BLaER1 (cell line): ENCODE measurements around the gene LRRC9.
"Not testable (repeated sequence)": the region's sequence is repeated elsewhere in the genome, so short reads cannot be mapped to it uniquely, and the experiment has no call there.

Experiments
- H3K27ac ChIP-seq: shearing (Covaris generic); formaldehyde crosslinking; 2 replicates; pipeline ENCODE4 v1.8.1; 2022
- H3K27me3 ChIP-seq: shearing (Covaris generic); formaldehyde crosslinking; 2 replicates; pipeline ENCODE4 v1.8.1; 2022
- H3K36me3 ChIP-seq: shearing (Covaris generic); formaldehyde crosslinking; 2 replicates; pipeline ENCODE4 v1.8.1; 2022
- H3K4me1 ChIP-seq: shearing (Covaris generic); formaldehyde crosslinking; 2 replicates; pipeline ENCODE4 v1.8.1; 2022
- H3K4me2 ChIP-seq: shearing (Covaris generic); formaldehyde crosslinking; 2 replicates; pipeline ENCODE4 v1.8.1; 2022
- H3K4me3 ChIP-seq: shearing (Covaris generic); formaldehyde crosslinking; 2 replicates; pipeline ENCODE4 v1.8.1; 2022
- H3K9ac ChIP-seq: shearing (Covaris generic); formaldehyde crosslinking; 2 replicates; pipeline ENCODE4 v1.8.1; 2022
- H3K9me3 ChIP-seq: shearing (Covaris generic); formaldehyde crosslinking; 2 replicates; pipeline ENCODE4 v1.8.1; 2022
- H4K20me1 ChIP-seq: shearing (Covaris generic); formaldehyde crosslinking; 2 replicates; pipeline ENCODE4 v1.8.1; 2022
- Cebpa-rat ChIP-seq: shearing (Covaris generic); IDR thresholded peaks from 2 replicates; pipeline ENCODE4 v1.8.1; 2022

LRRC9 gene

GRCh38 chr14:60002819-60003492, 83.0 kb downstream of the LRRC9 start:
- Histone ChIP-seq H3K4me3 (no peak overlapping the region), H3K4me1 (no peaks in the 10 kb centered on the region), H3K27ac (no peak overlapping the region), H4K20me1 (no peaks in the 10 kb centered on the region), H3K9ac (no peak overlapping the region), H3K4me2 (no peak overlapping the region), H3K36me3 (no peaks in the 10 kb centered on the region), H3K9me3 (no peaks in the 10 kb centered on the region), H3K27me3 (no peaks in the 10 kb centered on the region)
- no peak for TF ChIP-seq Cebpa-rat

DNA sequence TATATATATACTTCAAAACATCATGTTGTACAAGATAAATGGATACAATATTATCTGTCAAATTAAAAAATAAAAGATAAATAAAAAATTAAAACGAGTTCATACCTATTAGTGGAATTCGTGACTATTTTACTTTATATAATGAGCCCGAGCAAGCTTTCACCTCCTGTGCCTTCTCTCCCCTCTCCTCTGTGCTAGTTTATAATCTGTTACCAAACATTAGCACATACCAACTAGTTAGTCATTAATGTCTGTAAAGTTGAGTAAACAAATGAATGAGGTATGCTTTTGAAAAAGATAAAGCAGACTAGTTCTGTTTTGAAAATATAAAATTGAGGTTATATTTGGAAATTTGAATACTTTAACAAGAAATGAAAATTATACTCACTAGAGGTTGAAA, 84.0 kb downstream of the LRRC9 start:
- no peak overlapping the region for H3K4me2 ChIP-seq
- H3K9me3 ChIP-seq, result no peaks in the 10 kb centered on the region
- no peaks in the 10 kb centered on the region for H3K27me3 ChIP-seq
- no peaks in the 10 kb centered on the region for H3K36me3 ChIP-seq
- no peak overlapping the region for H3K27ac ChIP-seq
- H3K4me3 ChIP-seq, result no peak overlapping the region
- H4K20me1 ChIP-seq, result no peaks in the 10 kb centered on the region
- no peak overlapping the region for H3K9ac ChIP-seq
- no peak for TF ChIP-seq Cebpa-rat
- no peaks in the 10 kb centered on the region for H3K4me1 ChIP-seq

DNA sequence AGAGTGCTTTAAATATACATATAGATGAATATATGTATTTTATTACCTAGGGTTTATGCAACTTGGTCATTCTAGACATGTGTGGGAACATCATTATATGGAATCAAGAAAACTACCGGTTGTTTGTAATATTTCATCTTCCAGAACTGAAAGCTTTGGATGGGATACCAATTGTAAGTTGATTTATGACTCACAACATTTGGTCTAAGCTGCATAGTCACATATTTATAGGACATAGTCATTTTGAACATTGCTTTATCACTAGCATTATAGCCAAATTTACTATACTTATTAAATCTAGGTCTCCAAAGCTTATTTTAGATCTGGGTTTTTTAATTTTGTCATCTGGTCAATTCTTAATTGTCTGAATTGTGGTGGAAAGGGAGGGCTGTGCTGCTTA, 88.1 kb downstream of the LRRC9 start:
- Histone ChIP-seq H3K36me3 (no peaks in the 10 kb centered on the region), H4K20me1 (no peaks in the 10 kb centered on the region), H3K4me1 (no peaks in the 10 kb centered on the region), H3K27me3 (no peaks in the 10 kb centered on the region), H3K27ac (no peak overlapping the region), H3K4me3 (no peak overlapping the region), H3K9ac (no peak overlapping the region), H3K4me2 (no peak overlapping the region), H3K9me3 (peaks cover 21% of the 10 kb centered on the region)
- TF ChIP-seq Cebpa-rat, result no peak

DNA sequence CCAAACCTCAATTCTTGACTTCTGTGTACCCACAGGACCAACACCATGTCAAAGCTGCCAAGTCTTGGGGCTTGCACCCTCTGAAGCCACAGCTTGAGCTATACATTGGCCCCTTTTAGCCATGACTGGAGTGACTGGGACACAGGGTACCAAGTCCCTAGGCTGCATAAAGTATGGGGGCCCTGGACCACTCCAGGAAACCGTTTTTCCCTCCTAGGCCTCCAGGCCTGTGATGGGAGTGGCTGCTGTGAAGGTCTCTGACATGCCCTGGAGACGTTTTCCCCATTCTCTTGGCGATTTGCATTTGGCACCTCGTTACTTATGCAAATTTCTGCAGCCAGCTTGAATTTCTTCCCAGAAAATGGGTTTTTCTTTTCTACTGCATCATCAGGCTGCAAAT, 90.3 kb downstream of the LRRC9 start:
- not testable (repeated sequence) for H4K20me1 ChIP-seq, H3K27ac ChIP-seq, H3K4me3 ChIP-seq, H3K9ac ChIP-seq, H3K4me2 ChIP-seq, H3K27me3 ChIP-seq, H3K4me1 ChIP-seq, H3K36me3 ChIP-seq
- peaks cover 21% of the 10 kb centered on the region for H3K9me3 ChIP-seq

GRCh38 chr14:60014402-60014801, 94.5 kb downstream of the LRRC9 start:
- no peak overlapping the region for H3K4me3 ChIP-seq
- no peaks in the 10 kb centered on the region for H3K27me3 ChIP-seq
- H3K4me2 ChIP-seq, result no peak overlapping the region
- TF ChIP-seq Cebpa-rat, result no peak
- H3K9ac ChIP-seq, result no peak overlapping the region
- H4K20me1 ChIP-seq, result no peaks in the 10 kb centered on the region
- H3K4me1 ChIP-seq, result no peaks in the 10 kb centered on the region
- H3K9me3 ChIP-seq, result peaks cover 18% of the 10 kb centered on the region
- H3K36me3 ChIP-seq, result no peaks in the 10 kb centered on the region
- H3K27ac ChIP-seq, result no peak overlapping the region

- no peak overlapping the region for H3K4me2 ChIP-seq
- no peaks in the 10 kb centered on the region for H3K36me3 ChIP-seq
- no peaks in the 10 kb centered on the region for H3K4me1 ChIP-seq
- no peaks in the 10 kb centered on the region for H3K27me3 ChIP-seq
- no peak overlapping the region for H3K27ac ChIP-seq
- H3K4me3 ChIP-seq, result no peak overlapping the region
- no peaks in the 10 kb centered on the region for H3K9me3 ChIP-seq
- TF ChIP-seq Cebpa-rat, result no peak
- H3K9ac ChIP-seq, result no peak overlapping the region
- no peaks in the 10 kb centered on the region for H4K20me1 ChIP-seq
Observed at GRCh38 chr14:60021619-60022018, 101.7 kb downstream of the LRRC9 start.

DNA sequence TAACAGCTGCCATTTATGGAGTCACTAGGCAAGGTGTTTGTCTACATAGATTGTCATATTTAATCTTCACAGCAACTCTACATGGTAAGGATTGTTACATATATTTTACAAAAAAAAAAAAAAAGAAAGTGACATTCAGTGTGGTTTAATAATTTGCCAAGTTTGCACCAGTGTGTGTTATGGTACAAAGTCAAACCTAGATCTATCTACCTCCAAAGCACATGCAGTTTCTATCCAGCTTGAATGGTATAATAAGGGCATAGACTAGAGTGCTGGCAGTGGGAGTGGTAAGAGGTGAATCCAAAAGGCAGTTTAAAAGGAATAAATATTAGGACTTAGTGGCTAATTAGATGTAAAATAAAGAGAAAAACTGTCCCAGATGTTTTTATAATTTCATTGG, 105.6 kb downstream of the LRRC9 start:
- H3K27me3 ChIP-seq, result no peaks in the 10 kb centered on the region
- H3K4me1 ChIP-seq, result no peaks in the 10 kb centered on the region
- no peak overlapping the region for H3K27ac ChIP-seq
- TF ChIP-seq Cebpa-rat, result no peak
- no peak overlapping the region for H3K4me3 ChIP-seq
- H4K20me1 ChIP-seq, result no peaks in the 10 kb centered on the region
- no peaks in the 10 kb centered on the region for H3K36me3 ChIP-seq
- H3K9ac ChIP-seq, result no peak overlapping the region
- no peak overlapping the region for H3K4me2 ChIP-seq
- no peaks in the 10 kb centered on the region for H3K9me3 ChIP-seq

DNA sequence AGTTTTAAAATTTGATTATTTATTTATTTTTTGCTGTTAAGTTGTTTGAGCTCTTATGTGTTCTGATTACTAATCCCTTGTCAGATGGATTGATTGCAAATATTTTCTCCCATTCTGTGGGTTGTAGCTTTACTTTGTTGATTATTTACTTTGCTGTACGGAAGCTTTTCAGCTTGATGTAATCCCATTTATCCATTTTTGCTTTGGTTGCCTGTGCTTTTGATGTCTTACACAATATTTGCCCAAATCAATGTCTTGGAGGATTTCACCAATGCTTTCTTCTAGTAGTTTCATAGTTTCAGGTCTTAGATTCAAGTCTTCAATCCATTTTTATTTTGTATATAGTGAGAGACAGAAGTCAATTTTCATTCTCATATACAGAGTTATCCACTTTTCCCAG, 115.2 kb downstream of the LRRC9 start:
- H4K20me1 ChIP-seq, result no peaks in the 10 kb centered on the region
- no peaks in the 10 kb centered on the region for H3K9me3 ChIP-seq
- TF ChIP-seq Cebpa-rat, result no peak
- H3K36me3 ChIP-seq, result no peaks in the 10 kb centered on the region
- H3K27ac ChIP-seq, result no peak overlapping the region
- no peaks in the 10 kb centered on the region for H3K27me3 ChIP-seq
- H3K9ac ChIP-seq, result no peak overlapping the region
- H3K4me3 ChIP-seq, result no peak overlapping the region
- H3K4me1 ChIP-seq, result no peaks in the 10 kb centered on the region
- H3K4me2 ChIP-seq, result no peak overlapping the region

DNA sequence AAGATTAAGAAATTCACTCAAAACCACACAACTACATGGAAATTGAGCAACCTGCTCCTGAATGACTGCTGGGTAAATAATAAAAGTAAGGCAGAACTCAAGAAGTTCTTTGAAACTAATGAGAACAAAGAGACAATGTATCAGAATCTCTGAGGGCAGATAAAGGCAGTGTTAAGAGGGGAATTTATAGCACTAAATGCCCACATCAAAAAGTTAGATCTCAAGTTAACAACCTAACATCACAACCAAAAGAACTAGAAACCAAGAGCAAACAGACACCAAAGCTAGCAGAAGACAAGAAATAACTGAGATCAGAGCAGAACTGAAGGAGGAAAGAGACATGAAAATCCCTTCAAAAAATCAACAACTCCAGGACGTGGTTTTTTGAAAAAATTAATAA, 128.0 kb downstream of the LRRC9 start:
- H3K36me3 ChIP-seq, H3K27ac ChIP-seq, H4K20me1 ChIP-seq, H3K9ac ChIP-seq, H3K9me3 ChIP-seq, H3K27me3 ChIP-seq, H3K4me3 ChIP-seq, H3K4me2 ChIP-seq: not testable (repeated sequence)
- peaks cover 11% of the 10 kb centered on the region for H3K4me1 ChIP-seq

- no peaks in the 10 kb centered on the region for H3K27me3 ChIP-seq
- H3K4me1 ChIP-seq, result peaks cover 11% of the 10 kb centered on the region
- no peaks in the 10 kb centered on the region for H3K9me3 ChIP-seq
- no peak overlapping the region for H3K4me3 ChIP-seq
- no peaks in the 10 kb centered on the region for H3K36me3 ChIP-seq
- H3K27ac ChIP-seq, result no peak overlapping the region
- TF ChIP-seq Cebpa-rat, result no peak
- no peaks in the 10 kb centered on the region for H4K20me1 ChIP-seq
- H3K4me2 ChIP-seq, result peak overlapping the region; percentile 52
- 0 out of 2 replicates have a peak overlapping the region, but pooled peaks have one; percentile 29 for H3K9ac ChIP-seq
Observed at GRCh38 chr14:60051721-60052221, 131.8 kb downstream of the LRRC9 start.

DNA sequence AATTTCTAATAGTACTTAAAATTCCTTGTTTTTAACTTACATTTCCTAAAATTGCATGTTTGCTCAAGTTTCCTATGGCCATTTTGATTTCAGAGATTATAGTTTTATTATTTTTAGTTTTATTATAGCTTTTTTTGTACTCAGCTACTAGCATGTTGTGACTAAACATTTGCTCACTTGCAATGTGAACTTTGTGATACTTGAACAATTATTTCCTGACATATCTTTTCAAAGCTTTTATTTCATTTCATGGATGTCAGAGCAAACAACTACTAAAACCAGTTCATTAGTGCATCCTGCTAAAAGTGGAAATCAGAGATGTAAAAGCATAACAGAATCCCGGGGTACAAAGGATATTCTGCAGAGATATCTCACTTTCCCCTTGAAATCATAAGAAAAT, 138.1 kb downstream of the LRRC9 start:
- TF ChIP-seq Cebpa-rat, result no peak

More for the DNA sequence above, 138.1 kb downstream of the LRRC9 start:
- Histone ChIP-seq H3K36me3 (no peaks in the 10 kb centered on the region), H3K27ac (no peak overlapping the region), H3K9me3 (no peaks in the 10 kb centered on the region), H3K4me3 (no peak overlapping the region), H3K4me1 (no peaks in the 10 kb centered on the region), H3K4me2 (no peak overlapping the region), H4K20me1 (no peaks in the 10 kb centered on the region), H3K9ac (no peak overlapping the region), H3K27me3 (no peaks in the 10 kb centered on the region)
